ENCODE data around the gene PPP3CA. TPM values are rescaled to one million over a fixed set of nuclear protein-coding genes. Genes with fewer than 3 reads are reported as not detected.

PPP3CA gene
- total and polyA plus RNA-seq, 2 of the 13 experiments (the other 11 are each of a cell fraction or from before 2014, with no cell fraction given): 4.8 to 13.2 TPM

GRCh38 chr4:101042847-101043246 is 304.5 kb downstream of the PPP3CA start:
- TF ChIP-seq MAFF (IDR thresholded peaks at IDR 0.05; ENCODE audit: low read depth, low read length) (peak; percentile 90), MAFK (conservative IDR thresholded peaks at IDR 0.05 in 1 of 2, IDR thresholded peaks at IDR 0.05 in 1 of 2; ENCODE audit: low read length in 2 of 2) (peak; percentile 83 to 94), EED (CRISPR knock-in tag; IDR thresholded peaks at IDR 0.05) (no peak)
- ATAC-seq: no peak
- peaks cover 2 to 9% of the 10 kb centered on the region in 2 experiments; a peak in 2 of 5 replicates for H3K36me3 ChIP-seq (replicated peaks in 1 of 2; ENCODE audit: control insufficient read depth in 1 of 2, insufficient read depth in 2 of 2, low read length in 2 of 2)
- H3K9me3 ChIP-seq (ENCODE audit: low read length): no peaks in the 10 kb centered on the region
- no peak for DNase-seq (ENCODE audit: low spot score)
- H3K27ac ChIP-seq (ENCODE audit: extremely low read length, insufficient read depth, low read length): no peak overlapping the region
- in situ Hi-C loops (cut with HindIII; ENCODE audit: extremely low pct_ligation_motif_present, low pct_unique_long_range_greater_than_20kb) (no loop called here), intact Hi-C loops (cut with micrococcal nuclease; ENCODE audit: unreplicated experiment) (loop anchor here (5.0 kb wide), 1 partner anchor 364 kb away; no protein-coding TSS in a partner anchor)
- WGBS (ENCODE audit: low lambda C conversion rate): 89% methylated on average over 1 of the region's 1 CpG
- no peak overlapping the region for H3K4me2 ChIP-seq (ENCODE audit: low read depth, low read length)
- no peak overlapping the region for H3K9ac ChIP-seq (ENCODE audit: insufficient read depth, low read depth, low read length)
- no TSS peak for BruUV-seq (replicated peaks)
- no peak overlapping the region for H3K4me3 ChIP-seq (replicated peaks in 1 of 3; ENCODE audit: insufficient read depth in 1 of 3, low read depth in 2 of 3, low read length in 3 of 3)
- ChIA-PET POLR2A (no interaction called here), CTCF (ENCODE audit: low intra/inter-chr PET ratio, low total read pairs) (no interaction called here)
- no peaks in the 10 kb centered on the region for H3K27me3 ChIP-seq (ENCODE audit: control insufficient read depth in 1 of 2, insufficient read depth in 2 of 2, low read length in 2 of 2)
- H2AFZ ChIP-seq (ENCODE audit: low read length): no peak overlapping the region
- H3K79me2 ChIP-seq (ENCODE audit: insufficient read depth, low read length): no peaks in the 10 kb centered on the region
- FAIRE-seq: no peak
- H4K20me1 ChIP-seq (ENCODE audit: insufficient read depth, low read length): no peaks in the 10 kb centered on the region
- H3K4me1 ChIP-seq (ENCODE audit: insufficient read depth, low read length): no peaks in the 10 kb centered on the region

- H3K4me1 ChIP-seq (ENCODE audit: insufficient read depth, low read length): no peaks in the 10 kb centered on the region
- CTCF ChIA-PET (ENCODE audit: low intra/inter-chr PET ratio, low total read pairs): no interaction called here
- 68% methylated on average over 2 of the region's 2 CpGs for WGBS (ENCODE audit: low lambda C conversion rate)
- no peaks in the 10 kb centered on the region for H3K79me2 ChIP-seq (ENCODE audit: insufficient read depth, low read length)
- FAIRE-seq (no peak), ATAC-seq (no peak), DNase-seq (ENCODE audit: low spot score) (no peak)
- H3K27ac ChIP-seq (ENCODE audit: extremely low read length, insufficient read depth, low read length): no peak overlapping the region
- H3K4me2 ChIP-seq (ENCODE audit: low read depth, low read length): no peak overlapping the region
- POLR2A ChIA-PET: no interaction called here
- no peak overlapping the region for H3K4me3 ChIP-seq (replicated peaks in 1 of 3; ENCODE audit: insufficient read depth in 1 of 3, low read depth in 2 of 3, low read length in 3 of 3)
- in situ Hi-C loops (cut with HindIII; ENCODE audit: extremely low pct_ligation_motif_present, low pct_unique_long_range_greater_than_20kb) (no loop called here), intact Hi-C loops (cut with micrococcal nuclease; ENCODE audit: unreplicated experiment) (loop anchor here (5.0 kb wide), 1 partner anchor 367 kb away; no protein-coding TSS in a partner anchor)
- BruUV-seq (replicated peaks): no TSS peak
- no peaks in the 10 kb centered on the region for H4K20me1 ChIP-seq (ENCODE audit: insufficient read depth, low read length)
- H2AFZ ChIP-seq (ENCODE audit: low read length): no peak overlapping the region
- H3K9me3 ChIP-seq (ENCODE audit: low read length): no peaks in the 10 kb centered on the region
- H3K36me3 ChIP-seq (replicated peaks in 1 of 2; ENCODE audit: control insufficient read depth in 1 of 2, insufficient read depth in 2 of 2, low read length in 2 of 2): peaks cover 2 to 9% of the 10 kb centered on the region in 2 experiments; a peak in 2 of 5 replicates
- no peak overlapping the region for H3K9ac ChIP-seq (ENCODE audit: insufficient read depth, low read depth, low read length)
- no peaks in the 10 kb centered on the region for H3K27me3 ChIP-seq (ENCODE audit: control insufficient read depth in 1 of 2, insufficient read depth in 2 of 2, low read length in 2 of 2)
- TF ChIP-seq PLRG1 (conservative IDR thresholded peaks at IDR 0.05): no peak
- no peak for TF ChIP-seq SETDB1 (CRISPR knock-in tag; IDR thresholded peaks at IDR 0.05; ENCODE audit: borderline replicate concordance)
- no peak for TF ChIP-seq FOXJ3 (CRISPR knock-in tag; IDR thresholded peaks at IDR 0.05; ENCODE audit: borderline replicate concordance)
- TF ChIP-seq ZNF609 (CRISPR knock-in tag; IDR thresholded peaks at IDR 0.05; ENCODE audit: borderline replicate concordance): no peak
- no peak for TF ChIP-seq RELA (CRISPR knock-in tag; IDR thresholded peaks at IDR 0.05)
- no peak for TF ChIP-seq ZNF232 (CRISPR knock-in tag; IDR thresholded peaks at IDR 0.05; ENCODE audit: borderline replicate concordance)
- no peak for TF ChIP-seq ZFP37 (CRISPR knock-in tag; IDR thresholded peaks at IDR 0.05; ENCODE audit: borderline replicate concordance)
- no peak for TF ChIP-seq NFKB2 (CRISPR knock-in tag; IDR thresholded peaks at IDR 0.05; ENCODE audit: borderline replicate concordance)
- TF ChIP-seq RORA (CRISPR knock-in tag; IDR thresholded peaks at IDR 0.05): no peak
Measured at GRCh38 chr4:101040776-101041175, 306.6 kb downstream of the PPP3CA start.
